ENCODE results near the gene AHNAK2.
"Not testable (repeated sequence)": the region's sequence is repeated elsewhere in the genome, so short reads cannot be mapped to it uniquely, and the experiment has no call there.

AHNAK2 gene

GRCh38 chr14:104950701-104951100 lies 27.5 kb downstream of the AHNAK2 start:
- DNase-seq: not testable (repeated sequence)

GRCh38 chr14:104950021-104950420 lies 28.2 kb downstream of the AHNAK2 start:
- no peak for DNase-seq

GRCh38 chr14:104949406-104949955 lies 28.7 kb downstream of the AHNAK2 start:
- not testable (repeated sequence) for DNase-seq

- no peak for DNase-seq
Observed at GRCh38 chr14:104948736-104949031, 29.5 kb downstream of the AHNAK2 start.

GRCh38 chr14:104947881-104948735 lies 30.1 kb downstream of the AHNAK2 start:
- not testable (repeated sequence) for DNase-seq

- not testable (repeated sequence) for DNase-seq
Observed at GRCh38 chr14:104947201-104947600, 31.0 kb downstream of the AHNAK2 start.

GRCh38 chr14:104945986-104946965 lies 31.9 kb downstream of the AHNAK2 start:
- not testable (repeated sequence) for DNase-seq

- not testable (repeated sequence) for DNase-seq
Observed at GRCh38 chr14:104945266-104945665, 32.9 kb downstream of the AHNAK2 start.

GRCh38 chr14:104944436-104945205 lies 33.6 kb downstream of the AHNAK2 start:
- DNase-seq: not testable (repeated sequence)

- not testable (repeated sequence) for DNase-seq
Observed at GRCh38 chr14:104944016-104944308, 34.2 kb downstream of the AHNAK2 start.

GRCh38 chr14:104943216-104944015 lies 34.8 kb downstream of the AHNAK2 start:
- not testable (repeated sequence) for DNase-seq

GRCh38 chr14:104942586-104942985 lies 35.6 kb downstream of the AHNAK2 start:
- DNase-seq: no peak

GRCh38 chr14:104941508-104942365 lies 36.4 kb downstream of the AHNAK2 start:
- no peak for DNase-seq

GRCh38 chr14:104940526-104941150 lies 37.5 kb downstream of the AHNAK2 start:
- DNase-seq: no peak

GRCh38 chr14:104939666-104940410 lies 38.3 kb downstream of the AHNAK2 start:
- no peak for DNase-seq

GRCh38 chr14:104938960-104939359 lies 39.2 kb downstream of the AHNAK2 start:
- no peak for DNase-seq

- DNase-seq: no peak
Observed at GRCh38 chr14:104938436-104938835, 39.7 kb downstream of the AHNAK2 start.

GRCh38 chr14:104937694-104938365 lies 40.3 kb downstream of the AHNAK2 start:
- no peak for DNase-seq

GRCh38 chr14:104937161-104937560 lies 41.0 kb downstream of the AHNAK2 start:
- no peak for DNase-seq
